Progenitor cell of endocrine pancreas (in vitro differentiated cells): ENCODE data around the gene SLC26A11. TPM values are rescaled to one million over a fixed set of nuclear protein-coding genes. Genes with fewer than 3 reads are reported as not detected.

Experiments used
- DNase-seq: peaks from one replicate; pipeline ENCODE4 v3.0.0; 2021; ENCODE audit warnings: low spot score; ENCODE audit not compliant: unreplicated experiment
- H3K27ac Mint-ChIP-seq: 2 replicates; pipeline ENCODE4 v1.8.0; 2021; ENCODE audit warnings: mild to moderate bottlenecking, moderate library complexity, mixed read lengths
- H3K27me3 Mint-ChIP-seq: 2 replicates; pipeline ENCODE4 v1.8.0; 2021; ENCODE audit warnings: mixed read lengths
- H3K36me3 Mint-ChIP-seq: 2 replicates; pipeline ENCODE4 v1.8.0; 2022; ENCODE audit warnings: mixed read lengths; ENCODE audit not compliant: insufficient read depth
- H3K4me1 Mint-ChIP-seq: 2 replicates; pipeline ENCODE4 v1.8.0; 2021; ENCODE audit warnings: low read depth, mixed read lengths
- H3K4me3 Mint-ChIP-seq: 2 replicates; pipeline ENCODE4 v1.8.0; 2021; ENCODE audit warnings: low read depth, mild to moderate bottlenecking, moderate library complexity, mixed read lengths
- H3K9me3 Mint-ChIP-seq: 2 replicates; pipeline ENCODE4 v1.8.0; 2021; ENCODE audit warnings: low read depth, mixed read lengths
- total RNA-seq: library from RNA; stranded (reverse); gene quantifications from 2 replicates; pipeline ENCODE4 v1.2.1, GENCODE V29; 2021
- TF ChIP-seq, protein P1 (sequence below): fragments of 200-600 bp; sonication (generic); IDR thresholded peaks from one replicate; pipeline ENCODE4 v1.5.0; 2021; ENCODE audit warnings: antibody characterized with exemption, mild to moderate bottlenecking; ENCODE audit not compliant: unreplicated experiment

The SLC26A11 gene
- total RNA-seq, 1 donor from 2014 or later: 40.1 TPM

GRCh38 chr17:80227666-80228065, 7.4 kb downstream of the SLC26A11 start:
- DNase-seq: no peak
- H3K4me3 Mint-ChIP-seq: no peak overlapping the region
- H3K4me1 Mint-ChIP-seq: peaks cover 2% of the 10 kb centered on the region
- no peak overlapping the region for H3K27ac Mint-ChIP-seq
- TF ChIP-seq, protein P1, sequence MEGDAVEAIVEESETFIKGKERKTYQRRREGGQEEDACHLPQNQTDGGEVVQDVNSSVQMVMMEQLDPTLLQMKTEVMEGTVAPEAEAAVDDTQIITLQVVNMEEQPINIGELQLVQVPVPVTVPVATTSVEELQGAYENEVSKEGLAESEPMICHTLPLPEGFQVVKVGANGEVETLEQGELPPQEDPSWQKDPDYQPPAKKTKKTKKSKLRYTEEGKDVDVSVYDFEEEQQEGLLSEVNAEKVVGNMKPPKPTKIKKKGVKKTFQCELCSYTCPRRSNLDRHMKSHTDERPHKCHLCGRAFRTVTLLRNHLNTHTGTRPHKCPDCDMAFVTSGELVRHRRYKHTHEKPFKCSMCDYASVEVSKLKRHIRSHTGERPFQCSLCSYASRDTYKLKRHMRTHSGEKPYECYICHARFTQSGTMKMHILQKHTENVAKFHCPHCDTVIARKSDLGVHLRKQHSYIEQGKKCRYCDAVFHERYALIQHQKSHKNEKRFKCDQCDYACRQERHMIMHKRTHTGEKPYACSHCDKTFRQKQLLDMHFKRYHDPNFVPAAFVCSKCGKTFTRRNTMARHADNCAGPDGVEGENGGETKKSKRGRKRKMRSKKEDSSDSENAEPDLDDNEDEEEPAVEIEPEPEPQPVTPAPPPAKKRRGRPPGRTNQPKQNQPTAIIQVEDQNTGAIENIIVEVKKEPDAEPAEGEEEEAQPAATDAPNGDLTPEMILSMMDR: no peak
- no peaks in the 10 kb centered on the region for H3K27me3 Mint-ChIP-seq
- peaks cover 7% of the 10 kb centered on the region for H3K9me3 Mint-ChIP-seq
- H3K36me3 Mint-ChIP-seq: peaks cover 27% of the 10 kb centered on the region

- peaks cover 2% of the 10 kb centered on the region for H3K4me1 Mint-ChIP-seq
- no peak overlapping the region for H3K27ac Mint-ChIP-seq
- H3K36me3 Mint-ChIP-seq: peaks cover 32% of the 10 kb centered on the region
- H3K4me3 Mint-ChIP-seq: no peak overlapping the region
- no peaks in the 10 kb centered on the region for H3K27me3 Mint-ChIP-seq
- H3K9me3 Mint-ChIP-seq: peaks cover 12% of the 10 kb centered on the region
- DNase-seq: no peak
- TF ChIP-seq, protein P1: no peak
Measured at GRCh38 chr17:80228477-80228876, 8.2 kb downstream of the SLC26A11 start.

DNA sequence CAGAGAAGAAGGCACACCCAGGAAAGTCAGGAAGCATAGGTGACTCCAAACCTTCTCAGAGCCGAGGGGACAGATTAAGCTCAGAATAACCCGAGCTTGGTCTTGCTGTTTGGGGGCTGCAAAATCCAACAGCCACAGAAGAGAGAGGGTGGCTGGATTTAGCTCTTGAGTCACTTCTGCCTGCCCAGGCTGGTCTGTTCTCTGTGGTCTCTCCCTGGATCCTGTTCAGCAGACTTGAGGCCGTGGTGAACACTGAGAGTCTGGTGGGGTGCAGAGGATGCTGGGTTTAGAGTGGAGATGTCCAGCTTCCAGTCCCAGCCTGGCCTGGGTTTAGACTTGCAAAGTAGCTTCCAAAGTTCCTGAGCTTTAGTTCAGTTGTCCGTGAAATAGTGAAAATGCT, 8.8 kb downstream of the SLC26A11 start:
- H3K36me3 Mint-ChIP-seq: peaks cover 34% of the 10 kb centered on the region
- peaks cover under 1% of the 10 kb centered on the region for H3K4me1 Mint-ChIP-seq
- no peak overlapping the region for H3K4me3 Mint-ChIP-seq
- H3K27me3 Mint-ChIP-seq: no peaks in the 10 kb centered on the region
- no peak overlapping the region for H3K27ac Mint-ChIP-seq
- TF ChIP-seq, protein P1: no peak
- DNase-seq: no peak
- H3K9me3 Mint-ChIP-seq: peaks cover 12% of the 10 kb centered on the region

- DNase-seq: no peak
- Mint-ChIP-seq H3K4me1 (no peaks in the 10 kb centered on the region), H3K27me3 (no peaks in the 10 kb centered on the region), H3K36me3 (peaks cover 39% of the 10 kb centered on the region), H3K4me3 (no peak overlapping the region), H3K9me3 (peaks cover 12% of the 10 kb centered on the region), H3K27ac (no peak overlapping the region)
- TF ChIP-seq, protein P1: no peak
Measured at GRCh38 chr17:80232438-80232837, 12.2 kb downstream of the SLC26A11 start.

GRCh38 chr17:80233202-80233601, 13.0 kb downstream of the SLC26A11 start:
- Mint-ChIP-seq H3K27me3 (no peaks in the 10 kb centered on the region), H3K4me1 (no peaks in the 10 kb centered on the region), H3K9me3 (peaks cover 12% of the 10 kb centered on the region), H3K36me3 (peaks cover 43% of the 10 kb centered on the region), H3K27ac (no peak overlapping the region), H3K4me3 (no peak overlapping the region)
- TF ChIP-seq, protein P1: no peak
- no peak for DNase-seq
